ENCODE data around the gene AGBL1.

The AGBL1 gene

GRCh38 chr15:86327230-86327865, 247.7 kb downstream of the AGBL1 start:
- no peak overlapping the region for H3K4me3 Mint-ChIP-seq
- peaks cover 10% of the 10 kb centered on the region for H3K9me3 Mint-ChIP-seq
- H3K27me3 Mint-ChIP-seq (ENCODE audit: low read depth): no peaks in the 10 kb centered on the region
- H3K4me1 Mint-ChIP-seq (ENCODE audit: low read depth): no peaks in the 10 kb centered on the region
- peaks cover 1% of the 10 kb centered on the region for H3K36me3 Mint-ChIP-seq (ENCODE audit: low read depth)
- H3K27ac Mint-ChIP-seq: no peak overlapping the region

GRCh38 chr15:86328658-86329057, 249.0 kb downstream of the AGBL1 start:
- H3K4me3 Mint-ChIP-seq: no peak overlapping the region
- peaks cover 1% of the 10 kb centered on the region for H3K36me3 Mint-ChIP-seq (ENCODE audit: low read depth)
- no peaks in the 10 kb centered on the region for H3K4me1 Mint-ChIP-seq (ENCODE audit: low read depth)
- peaks cover 10% of the 10 kb centered on the region for H3K9me3 Mint-ChIP-seq
- H3K27me3 Mint-ChIP-seq (ENCODE audit: low read depth): no peaks in the 10 kb centered on the region
- H3K27ac Mint-ChIP-seq: no peak overlapping the region

- H3K27me3 Mint-ChIP-seq (ENCODE audit: low read depth): no peaks in the 10 kb centered on the region
- H3K4me3 Mint-ChIP-seq: no peak overlapping the region
- H3K9me3 Mint-ChIP-seq: peaks cover 10% of the 10 kb centered on the region
- H3K4me1 Mint-ChIP-seq (ENCODE audit: low read depth): no peaks in the 10 kb centered on the region
- no peak overlapping the region for H3K27ac Mint-ChIP-seq
- H3K36me3 Mint-ChIP-seq (ENCODE audit: low read depth): peaks cover 1% of the 10 kb centered on the region
Observed at GRCh38 chr15:86329311-86330013, 249.8 kb downstream of the AGBL1 start.

DNA sequence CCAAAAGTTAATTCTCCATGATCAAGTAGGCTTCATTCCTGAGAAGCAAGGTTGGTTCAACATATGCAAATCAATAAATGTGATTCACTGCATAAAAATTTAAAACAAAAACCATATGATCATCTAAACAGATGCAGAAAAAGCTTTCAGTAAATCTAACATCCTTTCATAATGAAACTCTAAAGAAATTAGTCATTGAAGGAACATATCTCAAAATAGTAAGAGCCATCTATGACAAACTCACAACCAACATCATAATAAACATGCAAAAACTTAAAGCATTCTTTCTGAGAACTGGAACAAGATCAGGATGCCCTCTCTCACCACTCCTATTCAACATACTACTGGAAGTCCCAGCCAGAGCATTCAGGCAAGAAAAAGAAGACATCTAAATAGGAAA, 254.1 kb downstream of the AGBL1 start:
- Mint-ChIP-seq H3K27ac (no peak overlapping the region), H3K4me3 (no peak overlapping the region), H3K4me1 (ENCODE audit: low read depth) (no peaks in the 10 kb centered on the region), H3K36me3 (ENCODE audit: low read depth) (peaks cover 1% of the 10 kb centered on the region), H3K9me3 (peaks cover 7% of the 10 kb centered on the region), H3K27me3 (ENCODE audit: low read depth) (no peaks in the 10 kb centered on the region)

- no peaks in the 10 kb centered on the region for H3K27me3 Mint-ChIP-seq (ENCODE audit: low read depth)
- H3K36me3 Mint-ChIP-seq (ENCODE audit: low read depth): peaks cover 1% of the 10 kb centered on the region
- H3K9me3 Mint-ChIP-seq: peaks cover 7% of the 10 kb centered on the region
- H3K27ac Mint-ChIP-seq: no peak overlapping the region
- H3K4me3 Mint-ChIP-seq: no peak overlapping the region
- no peaks in the 10 kb centered on the region for H3K4me1 Mint-ChIP-seq (ENCODE audit: low read depth)
Observed at GRCh38 chr15:86336051-86336788, 256.5 kb downstream of the AGBL1 start.

DNA sequence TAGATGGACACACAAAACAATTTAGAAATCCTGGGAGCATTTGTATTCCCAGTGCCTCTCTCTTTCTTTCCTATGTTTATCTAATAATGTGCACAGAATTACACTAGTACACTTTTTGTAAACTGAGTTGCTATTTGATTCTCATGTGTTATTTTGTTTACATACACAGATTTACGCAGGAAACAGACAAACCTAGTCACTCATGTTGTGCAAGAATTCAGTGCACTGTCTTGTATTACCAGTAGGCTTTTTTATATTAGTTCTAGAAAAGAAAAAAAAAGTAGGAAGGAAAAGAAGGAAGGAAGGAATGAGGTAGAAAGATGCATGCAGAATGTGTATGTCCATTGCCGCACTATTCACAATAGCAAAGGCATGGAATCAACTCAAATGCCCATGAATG, 257.4 kb downstream of the AGBL1 start:
- no peaks in the 10 kb centered on the region for H3K9me3 Mint-ChIP-seq
- H3K36me3 Mint-ChIP-seq (ENCODE audit: low read depth): no peaks in the 10 kb centered on the region
- H3K4me1 Mint-ChIP-seq (ENCODE audit: low read depth): no peaks in the 10 kb centered on the region
- no peaks in the 10 kb centered on the region for H3K27me3 Mint-ChIP-seq (ENCODE audit: low read depth)
- no peak overlapping the region for H3K27ac Mint-ChIP-seq
- H3K4me3 Mint-ChIP-seq: no peak overlapping the region

GRCh38 chr15:86347245-86347644, 267.6 kb downstream of the AGBL1 start:
- H3K27me3 Mint-ChIP-seq (ENCODE audit: low read depth): no peaks in the 10 kb centered on the region
- no peaks in the 10 kb centered on the region for H3K36me3 Mint-ChIP-seq (ENCODE audit: low read depth)
- no peak overlapping the region for H3K4me3 Mint-ChIP-seq
- no peak overlapping the region for H3K27ac Mint-ChIP-seq
- no peaks in the 10 kb centered on the region for H3K9me3 Mint-ChIP-seq
- no peaks in the 10 kb centered on the region for H3K4me1 Mint-ChIP-seq (ENCODE audit: low read depth)

DNA sequence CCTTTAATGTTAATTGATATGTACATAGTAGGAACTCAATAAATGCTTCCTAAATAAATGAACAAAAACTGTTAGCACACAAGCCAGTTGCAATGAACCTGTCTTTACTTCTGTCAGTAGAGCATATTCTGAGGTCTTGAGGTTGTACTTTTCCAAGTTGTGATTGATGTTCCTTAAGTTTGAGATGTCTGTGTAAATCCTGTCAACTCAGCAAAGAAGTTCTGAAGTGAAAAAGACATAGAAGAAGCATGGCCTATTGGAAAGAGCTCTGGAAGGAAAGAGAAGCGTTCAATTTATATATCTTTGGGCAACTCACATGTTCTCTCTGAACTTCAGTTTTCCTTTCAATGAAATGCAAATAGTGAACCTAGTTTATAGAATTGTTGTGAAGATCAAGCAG, 269.9 kb downstream of the AGBL1 start:
- Mint-ChIP-seq H3K9me3 (peaks cover 4% of the 10 kb centered on the region), H3K4me3 (no peak overlapping the region), H3K4me1 (ENCODE audit: low read depth) (no peaks in the 10 kb centered on the region), H3K27me3 (ENCODE audit: low read depth) (no peaks in the 10 kb centered on the region), H3K36me3 (ENCODE audit: low read depth) (no peaks in the 10 kb centered on the region), H3K27ac (no peak overlapping the region)

DNA sequence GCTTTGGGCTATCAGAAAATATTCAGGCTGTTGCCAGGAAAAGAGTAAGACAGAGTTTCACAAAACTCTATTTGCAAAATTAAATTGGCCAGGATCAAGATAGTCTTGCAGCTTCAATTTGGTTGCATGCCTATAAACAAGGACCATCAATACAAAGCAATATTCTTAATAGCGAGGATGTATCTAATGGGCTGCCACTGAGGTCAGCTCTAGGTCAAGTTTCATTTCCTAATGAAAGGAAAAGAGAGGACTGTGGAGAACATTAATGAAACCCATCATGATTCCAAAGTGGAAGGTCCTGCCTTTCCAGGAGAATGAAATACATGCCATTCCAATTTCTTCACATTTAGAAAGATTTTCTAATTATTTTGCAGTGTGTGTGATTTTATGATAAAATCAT, 273.5 kb downstream of the AGBL1 start:
- no peak overlapping the region for H3K4me3 Mint-ChIP-seq
- no peaks in the 10 kb centered on the region for H3K4me1 Mint-ChIP-seq (ENCODE audit: low read depth)
- no peaks in the 10 kb centered on the region for H3K27me3 Mint-ChIP-seq (ENCODE audit: low read depth)
- H3K36me3 Mint-ChIP-seq (ENCODE audit: low read depth): no peaks in the 10 kb centered on the region
- peaks cover 4% of the 10 kb centered on the region for H3K9me3 Mint-ChIP-seq
- H3K27ac Mint-ChIP-seq: no peak overlapping the region

DNA sequence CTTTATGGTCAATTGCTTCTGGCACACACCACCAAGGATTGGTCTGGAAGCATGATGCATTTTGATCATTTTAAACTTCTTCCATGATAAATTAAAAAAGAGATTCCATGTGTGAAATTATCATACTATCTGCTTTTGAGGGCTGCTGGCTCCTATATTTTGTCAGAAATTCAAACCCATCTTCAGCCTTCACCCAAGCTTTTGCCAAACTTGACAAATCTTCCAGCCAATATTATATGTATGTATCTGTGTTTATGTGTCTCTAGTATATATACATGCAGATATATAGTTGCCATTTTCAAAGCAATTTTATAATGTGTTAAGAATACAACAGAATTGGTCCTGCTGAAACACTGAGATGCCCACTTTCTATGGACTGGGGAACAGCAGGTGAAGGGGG, 275.7 kb downstream of the AGBL1 start:
- Mint-ChIP-seq H3K27ac (no peak overlapping the region), H3K36me3 (ENCODE audit: low read depth) (no peaks in the 10 kb centered on the region), H3K27me3 (ENCODE audit: low read depth) (no peaks in the 10 kb centered on the region), H3K9me3 (peaks cover 4% of the 10 kb centered on the region), H3K4me3 (no peak overlapping the region), H3K4me1 (ENCODE audit: low read depth) (no peaks in the 10 kb centered on the region)

DNA sequence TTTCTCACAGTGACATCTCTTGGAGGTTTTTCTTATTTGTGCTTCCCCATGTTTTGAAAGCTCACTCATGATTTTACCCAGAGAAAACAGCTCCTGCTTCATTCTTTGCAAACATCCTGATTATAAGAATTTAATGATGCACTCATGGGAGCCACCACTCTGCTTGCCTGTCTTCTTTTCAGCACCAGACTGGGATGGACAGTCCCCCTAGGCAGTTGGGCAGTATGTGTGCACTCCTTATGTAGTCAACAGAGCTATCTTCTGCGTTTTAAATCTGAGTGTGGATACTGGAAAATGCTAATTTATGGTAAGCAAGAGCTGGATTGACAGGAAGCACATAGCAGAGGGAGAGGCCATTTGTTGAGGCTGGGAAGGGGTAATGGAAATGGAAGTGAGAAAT, 276.1 kb downstream of the AGBL1 start:
- Mint-ChIP-seq H3K27ac (no peak overlapping the region), H3K4me1 (ENCODE audit: low read depth) (no peaks in the 10 kb centered on the region), H3K4me3 (no peak overlapping the region), H3K27me3 (ENCODE audit: low read depth) (no peaks in the 10 kb centered on the region), H3K9me3 (peaks cover 4% of the 10 kb centered on the region), H3K36me3 (ENCODE audit: low read depth) (no peaks in the 10 kb centered on the region)

- Mint-ChIP-seq H3K4me1 (ENCODE audit: low read depth) (no peaks in the 10 kb centered on the region), H3K27ac (no peak overlapping the region), H3K36me3 (ENCODE audit: low read depth) (no peaks in the 10 kb centered on the region), H3K4me3 (no peak overlapping the region), H3K9me3 (no peaks in the 10 kb centered on the region), H3K27me3 (ENCODE audit: low read depth) (no peaks in the 10 kb centered on the region)
Observed at GRCh38 chr15:86362555-86362954, 282.9 kb downstream of the AGBL1 start.

- Mint-ChIP-seq H3K27me3 (ENCODE audit: low read depth) (no peaks in the 10 kb centered on the region), H3K4me3 (no peak overlapping the region), H3K36me3 (ENCODE audit: low read depth) (no peaks in the 10 kb centered on the region), H3K4me1 (ENCODE audit: low read depth) (no peaks in the 10 kb centered on the region), H3K9me3 (peaks cover 17% of the 10 kb centered on the region), H3K27ac (no peak overlapping the region)
Observed at GRCh38 chr15:86373147-86373546, 293.5 kb downstream of the AGBL1 start.

- H3K4me3 Mint-ChIP-seq: no peak overlapping the region
- H3K9me3 Mint-ChIP-seq: peaks cover 17% of the 10 kb centered on the region
- H3K36me3 Mint-ChIP-seq (ENCODE audit: low read depth): no peaks in the 10 kb centered on the region
Observed at GRCh38 chr15:86375733-86376280, 296.1 kb downstream of the AGBL1 start.

DNA sequence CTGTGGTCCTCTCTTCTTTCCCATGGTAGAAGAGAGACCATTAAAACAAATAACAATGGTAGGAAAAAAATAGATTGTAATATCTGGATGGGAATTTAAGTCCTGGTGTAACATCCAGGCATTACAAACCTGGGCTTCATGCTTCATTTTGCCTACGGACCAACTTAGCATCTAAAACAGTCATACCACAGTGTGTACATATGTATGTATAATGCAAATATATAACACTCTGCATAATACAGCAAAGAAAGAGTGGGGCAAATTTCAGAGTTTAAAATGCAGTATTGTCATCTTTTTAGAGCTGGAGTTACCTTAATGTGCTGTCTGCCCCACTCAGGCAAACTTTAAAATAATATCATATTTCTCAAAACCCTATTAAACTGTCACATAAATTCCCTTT, 298.2 kb downstream of the AGBL1 start:
- Mint-ChIP-seq H3K36me3 (ENCODE audit: low read depth) (no peaks in the 10 kb centered on the region), H3K27ac (no peak overlapping the region), H3K4me3 (no peak overlapping the region), H3K27me3 (ENCODE audit: low read depth) (no peaks in the 10 kb centered on the region), H3K9me3 (peaks cover 17% of the 10 kb centered on the region), H3K4me1 (ENCODE audit: low read depth) (no peaks in the 10 kb centered on the region)

More at GRCh38 chr15:86375733-86376280, 296.1 kb downstream of the AGBL1 start:
- Mint-ChIP-seq H3K27me3 (ENCODE audit: low read depth) (no peaks in the 10 kb centered on the region), H3K27ac (no peak overlapping the region), H3K4me1 (ENCODE audit: low read depth) (no peaks in the 10 kb centered on the region)

Data from T-helper 1 cell treated with Interleukin-12 subunit alpha and Interleukin-12 subunit beta and Interleukin-4 antibody, amounts not matched to agents 30 μg/mL and 1 μg/mL, for 36 hours (primary cell).